ENCODE data around the gene C9orf152.
"Not testable (repeated sequence)": the region's sequence is repeated elsewhere in the genome, so short reads cannot be mapped to it uniquely, and the experiment has no call there.

The C9orf152 gene

GRCh38 chr9:110214090-110214489 is 6.1 kb upstream of the C9orf152 start:
- no peak for DNase-seq

GRCh38 chr9:110213413-110214044 is 5.6 kb upstream of the C9orf152 start:
- no peak for DNase-seq

- peak in 1 of 2 experiments; percentile 24 for DNase-seq
Measured at GRCh38 chr9:110207071-110207641, 803 bp downstream of the C9orf152 start.

GRCh38 chr9:110206389-110206788 is 1.6 kb downstream of the C9orf152 start:
- no peak for DNase-seq

GRCh38 chr9:110205612-110206011 is 2.3 kb downstream of the C9orf152 start:
- not testable (repeated sequence) for DNase-seq

- DNase-seq, result no peak
Measured at GRCh38 chr9:110202232-110202631, 5.7 kb downstream of the C9orf152 start.

- DNase-seq, result no peak
Measured at GRCh38 chr9:110199643-110200042, 8.3 kb downstream of the C9orf152 start.

GRCh38 chr9:110198357-110198756 is 9.6 kb downstream of the C9orf152 start:
- DNase-seq, result no peak

- no peak for DNase-seq
Measured at GRCh38 chr9:110197330-110198187, 10.4 kb downstream of the C9orf152 start.

GRCh38 chr9:110196084-110196499 is 11.9 kb downstream of the C9orf152 start:
- DNase-seq, result not testable (repeated sequence)

- no peak for DNase-seq
Measured at GRCh38 chr9:110192531-110193261, 15.3 kb downstream of the C9orf152 start.

- no peak for DNase-seq
Measured at GRCh38 chr9:110191615-110192014, 16.3 kb downstream of the C9orf152 start.

GRCh38 chr9:110189559-110190320 is 18.2 kb downstream of the C9orf152 start:
- DNase-seq, result no peak

GRCh38 chr9:110188991-110189390 is 19.0 kb downstream of the C9orf152 start:
- no peak for DNase-seq

- no peak for DNase-seq
Measured at GRCh38 chr9:110188101-110188500, 19.9 kb downstream of the C9orf152 start.

- no peak for DNase-seq
Measured at GRCh38 chr9:110187126-110187525, 20.8 kb downstream of the C9orf152 start.

- DNase-seq, result no peak
Measured at GRCh38 chr9:110186254-110186653, 21.7 kb downstream of the C9orf152 start.

GRCh38 chr9:110185806-110186205 is 22.2 kb downstream of the C9orf152 start:
- no peak for DNase-seq

GRCh38 chr9:110183208-110184145 is 24.5 kb downstream of the C9orf152 start:
- DNase-seq, result peak; percentile 21 to 74

- DNase-seq, result no peak
Measured at GRCh38 chr9:110180511-110181434, 27.2 kb downstream of the C9orf152 start.
